Measurements from ENCODE around the gene TUBB8B.
"Not testable (repeated sequence)": the region's sequence is repeated elsewhere in the genome, so short reads cannot be mapped to it uniquely, and the experiment has no call there.

The TUBB8B gene

DNA sequence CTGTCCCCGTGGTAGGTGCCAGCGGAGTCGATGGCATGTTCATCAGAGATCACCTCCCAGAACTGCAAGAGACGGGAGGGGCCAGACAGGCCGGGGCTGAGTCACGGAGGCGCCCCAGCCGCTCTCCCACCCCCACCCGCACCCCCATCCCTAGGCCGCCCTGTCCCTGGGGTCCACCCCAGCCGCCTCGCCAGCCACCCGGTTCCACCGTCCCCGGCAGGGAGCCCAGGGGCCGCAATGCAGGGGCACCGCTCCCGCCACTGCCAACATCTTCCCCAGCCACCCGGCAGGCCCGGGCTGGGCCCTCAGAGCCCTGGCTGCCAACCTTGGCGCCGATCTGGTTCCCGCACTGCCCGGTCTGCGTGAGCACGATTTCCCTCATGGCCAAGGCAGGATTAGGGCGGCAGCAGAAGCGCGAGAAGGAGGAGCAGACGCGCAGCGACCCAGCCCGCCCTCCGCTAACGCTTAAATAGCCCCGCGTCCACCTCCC is at the start of gene TUBB8B:
TSS of gene TUBB8B (minus strand) at position 440 of the 490 bp plus-strand sequence. CDS start at position 382, 58 bp downstream.
- DNase-seq = not testable (repeated sequence)

DNA sequence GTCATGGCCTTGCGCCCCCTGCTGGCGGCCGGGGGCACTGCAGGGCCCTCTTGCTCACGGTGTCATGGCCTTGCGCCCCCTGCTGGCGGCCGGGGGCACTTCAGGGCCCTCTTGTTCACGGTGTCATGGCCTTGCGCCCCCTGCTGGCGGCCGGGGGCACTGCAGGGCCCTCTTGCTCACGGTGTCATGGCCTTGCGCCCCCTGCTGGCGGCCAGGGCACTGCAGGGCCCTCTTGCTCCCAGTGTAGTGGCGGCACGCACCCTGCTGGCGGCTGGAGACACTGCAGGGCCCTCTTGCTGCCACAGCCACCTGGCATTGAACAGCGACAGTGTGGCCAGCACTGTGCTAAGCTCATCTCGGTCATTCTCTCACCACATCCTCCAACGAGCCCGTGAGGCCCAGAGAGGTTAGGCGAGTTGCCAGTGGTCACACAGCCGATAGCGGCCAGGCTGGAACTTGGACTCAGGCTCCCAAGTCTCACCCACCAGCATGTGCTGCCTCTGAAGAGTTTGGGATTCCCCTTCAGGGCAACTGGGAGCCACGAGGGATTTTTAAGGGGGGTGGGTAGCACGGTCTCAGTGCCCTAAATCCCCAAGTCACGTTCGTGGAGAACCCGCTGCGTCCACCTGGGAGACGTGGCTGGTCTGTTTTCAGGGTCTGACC is 48.0 kb upstream of the TUBB8B start:
- DNase-seq = peak in 1 of 4 experiments; percentile 10

DNA sequence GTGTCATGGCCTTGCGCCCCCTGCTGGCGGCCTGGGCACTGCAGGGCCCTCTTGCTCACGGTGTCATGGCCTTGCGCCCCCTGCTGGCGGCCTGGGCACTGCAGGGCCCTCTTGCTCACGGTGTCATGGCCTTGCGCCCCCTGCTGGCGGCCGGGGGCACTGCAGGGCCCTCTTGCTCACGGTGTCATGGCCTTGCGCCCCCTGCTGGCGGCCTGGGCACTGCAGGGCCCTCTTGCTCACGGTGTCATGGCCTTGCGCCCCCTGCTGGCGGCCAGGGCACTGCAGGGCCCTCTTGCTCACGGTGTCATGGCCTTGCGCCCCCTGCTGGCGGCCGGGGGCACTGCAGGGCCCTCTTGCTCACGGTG is 47.3 kb upstream of the TUBB8B start:
- not testable (repeated sequence) for DNase-seq

DNA sequence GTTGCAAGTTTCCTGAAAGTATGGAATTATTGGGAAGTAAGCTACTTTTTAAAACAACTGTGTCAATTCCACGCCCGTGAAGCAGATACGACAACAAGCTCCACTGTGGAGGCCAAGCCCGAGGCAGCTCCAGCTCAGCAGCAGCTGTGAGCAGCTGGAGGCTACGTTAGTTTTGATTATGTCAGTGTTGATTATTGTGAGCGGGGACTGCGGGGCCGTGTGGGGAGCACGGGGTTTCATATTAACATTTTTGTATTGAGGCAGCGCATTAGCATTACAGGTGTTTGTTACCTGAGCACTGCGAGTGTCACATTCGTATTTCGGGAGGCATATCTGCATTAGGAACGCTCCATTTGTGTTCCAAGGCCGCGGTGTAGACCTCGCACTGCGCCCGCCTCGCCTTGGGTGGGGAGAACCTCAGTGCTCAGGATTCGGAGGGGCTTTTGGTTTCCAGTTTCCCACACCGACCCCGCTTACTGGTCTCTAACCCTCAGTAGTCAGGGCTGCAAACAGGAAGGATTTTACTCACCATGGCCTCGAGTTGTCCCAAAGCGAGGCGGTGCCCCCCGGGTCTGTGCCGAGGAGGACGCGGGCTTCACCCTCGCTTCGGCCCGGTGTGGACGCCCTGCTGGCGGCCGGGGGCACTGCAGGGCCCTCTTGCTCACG is 46.8 kb upstream of the TUBB8B start:
- DNase-seq = peak in 1 of 4 experiments; percentile 0

DNA sequence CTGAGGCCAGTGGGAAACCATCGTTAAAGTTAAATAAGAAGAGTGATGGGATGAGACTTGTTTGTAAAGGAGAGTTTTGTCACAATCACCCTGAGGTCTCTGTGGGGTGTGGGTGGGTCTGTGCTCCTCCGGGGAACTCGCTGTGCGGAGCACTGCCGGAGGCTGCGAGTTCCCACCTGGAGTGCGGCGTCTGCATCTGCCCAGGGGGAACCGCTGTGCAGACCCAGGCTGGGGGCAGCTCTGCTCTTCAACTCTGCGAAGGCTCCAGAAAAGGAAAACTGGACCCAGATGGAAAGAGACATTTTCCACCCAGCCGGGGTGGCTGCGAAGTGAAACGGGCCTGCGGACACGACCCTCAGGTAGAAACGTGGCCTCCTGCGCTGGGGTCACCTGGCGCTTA is 46.2 kb upstream of the TUBB8B start:
- not testable (repeated sequence) for DNase-seq

DNA sequence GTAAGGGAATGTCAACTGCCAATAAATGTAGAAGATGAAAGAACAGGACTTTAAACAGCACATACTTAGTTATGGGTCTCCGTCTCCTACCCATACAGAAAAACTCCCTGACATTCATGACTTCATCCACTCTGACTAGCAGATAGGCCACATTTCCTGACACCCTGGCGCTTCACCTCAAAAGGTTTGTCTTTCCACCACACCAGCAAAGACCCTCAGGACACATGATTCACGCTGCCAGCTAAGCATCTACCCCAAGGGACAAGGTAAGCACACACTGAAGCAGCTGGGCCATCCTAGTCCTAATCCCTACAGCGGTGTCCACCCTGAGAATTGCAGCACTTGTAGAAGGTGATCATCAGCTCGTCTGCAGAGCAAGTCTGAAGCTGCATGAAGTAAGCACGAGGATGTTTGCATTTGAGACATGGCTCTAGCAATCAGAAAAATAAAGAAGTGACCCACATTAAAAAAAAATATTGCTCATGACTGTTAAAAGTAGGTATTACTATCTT is 44.5 kb upstream of the TUBB8B start:
- not testable (repeated sequence) for DNase-seq

DNA sequence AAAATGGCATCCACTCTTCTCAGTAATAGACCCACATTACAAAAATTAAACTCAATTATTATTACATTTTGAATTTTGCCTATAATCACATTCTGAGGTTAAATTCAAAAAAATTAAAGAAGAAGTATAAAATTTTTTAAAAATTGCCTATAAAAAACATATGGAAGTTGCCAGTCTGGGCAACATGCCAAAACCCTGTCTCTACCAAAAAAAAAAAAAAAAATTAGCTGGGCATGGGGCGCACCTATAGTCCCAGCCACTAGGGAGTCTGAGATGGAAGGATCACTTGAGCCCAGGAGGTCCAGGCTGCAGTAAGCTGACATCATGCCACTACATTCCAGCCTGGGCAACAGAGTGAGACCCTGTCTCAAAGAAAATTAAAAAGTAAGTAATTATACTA is 42.1 kb upstream of the TUBB8B start:
- not testable (repeated sequence) for DNase-seq

DNA sequence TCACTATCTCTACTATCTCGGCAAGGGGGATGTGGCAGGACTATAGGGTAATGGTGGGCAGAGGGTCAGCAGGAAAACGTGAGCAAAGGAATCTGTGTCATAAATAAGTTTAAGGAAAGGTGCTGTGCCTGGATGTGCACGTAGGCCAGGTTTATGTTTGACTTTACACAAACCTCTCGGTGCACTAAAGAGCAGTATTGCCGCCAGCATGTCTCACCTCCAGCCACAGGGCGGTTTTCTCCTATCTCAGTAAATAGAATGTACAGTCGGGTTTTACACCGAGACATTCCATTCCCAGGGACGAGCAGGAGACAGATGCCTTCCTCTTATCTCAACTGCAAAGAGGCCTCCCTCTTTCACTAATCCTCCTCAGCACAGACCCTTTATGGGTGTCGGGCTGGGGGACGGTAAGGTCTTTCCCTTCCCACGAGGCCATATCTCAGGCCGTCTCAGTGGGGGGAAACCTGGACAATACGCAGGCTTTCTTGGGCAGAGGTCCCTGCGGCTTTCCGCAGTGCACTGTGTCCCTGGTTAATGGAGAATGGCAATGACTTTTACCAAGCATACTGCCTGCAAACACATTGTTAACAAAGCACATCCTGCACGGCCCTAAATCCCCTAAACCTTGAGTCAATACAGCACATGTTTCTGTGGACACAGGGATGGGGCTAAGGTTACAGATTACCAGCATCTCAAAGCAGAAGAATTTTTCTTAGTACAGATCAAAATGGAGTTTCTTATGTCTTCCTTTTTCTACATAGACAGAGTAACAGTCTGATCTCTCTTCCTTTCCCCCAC is 41.2 kb upstream of the TUBB8B start:
- not testable (repeated sequence) for DNase-seq

DNA sequence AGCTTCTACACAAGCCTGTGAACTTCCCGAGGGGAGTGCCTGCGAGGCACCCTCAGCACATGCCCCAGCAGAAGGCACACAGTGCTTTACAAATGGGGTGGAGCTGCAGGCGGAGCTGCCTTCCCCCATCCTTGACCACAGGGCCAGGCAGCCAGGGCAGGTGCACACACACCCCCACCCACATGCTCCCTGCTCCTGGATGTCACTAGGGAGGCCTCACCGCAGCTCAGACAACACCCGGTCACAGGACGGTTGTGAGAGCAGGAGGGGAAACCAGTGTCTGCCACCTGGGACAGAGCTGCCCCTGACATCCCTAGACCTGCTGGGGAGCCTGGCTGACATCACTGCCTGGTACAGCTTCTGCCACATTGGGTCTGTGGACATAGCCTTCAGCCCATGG is 39.7 kb upstream of the TUBB8B start:
- DNase-seq = not testable (repeated sequence)

DNA sequence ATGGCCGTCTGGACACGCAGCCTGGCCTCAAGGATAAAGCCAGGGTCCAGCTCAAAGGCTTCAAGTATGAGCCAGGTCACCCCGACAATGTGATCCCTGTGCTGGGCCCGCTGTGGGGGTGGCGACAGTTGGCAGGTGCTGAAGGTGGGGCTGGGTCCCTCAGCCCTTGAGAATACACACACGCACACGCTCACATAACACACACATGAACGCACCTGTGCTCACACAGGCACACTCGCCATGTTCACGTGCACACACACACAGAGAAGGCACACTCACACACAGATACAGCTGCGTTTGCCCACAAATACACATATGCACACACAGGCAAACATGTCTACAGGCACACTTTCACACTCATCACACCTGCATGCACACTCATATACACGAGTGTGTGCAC is 35.4 kb upstream of the TUBB8B start:
- DNase-seq = not testable (repeated sequence)

DNA sequence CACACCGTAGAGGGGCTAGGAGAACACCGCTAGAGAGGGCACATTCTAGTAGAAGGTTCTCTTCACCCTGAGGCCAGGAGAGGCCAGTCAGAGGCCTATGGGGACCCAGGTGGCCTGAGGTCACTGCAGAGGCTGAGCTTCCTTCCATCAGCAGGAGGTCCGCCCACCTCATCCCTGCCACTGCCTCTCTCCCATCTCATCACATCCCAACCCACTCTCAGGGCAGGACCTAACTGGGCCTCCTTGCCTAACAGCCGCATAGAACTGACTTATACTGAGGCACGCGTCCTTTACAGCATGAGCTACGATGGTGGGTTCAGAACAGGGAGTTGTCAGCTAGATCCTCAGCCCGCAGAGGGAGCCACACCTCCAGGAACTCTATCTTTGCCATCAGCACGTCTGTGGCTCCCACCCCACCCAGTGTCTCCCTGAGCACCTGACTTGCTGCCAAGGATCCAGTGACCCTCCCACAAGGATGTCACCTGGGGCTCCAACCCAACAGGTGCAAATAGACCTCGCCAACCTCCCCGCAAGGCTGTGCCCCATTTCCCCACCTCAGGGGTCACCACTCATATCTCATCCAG is 33.3 kb upstream of the TUBB8B start:
- not testable (repeated sequence) for DNase-seq

DNA sequence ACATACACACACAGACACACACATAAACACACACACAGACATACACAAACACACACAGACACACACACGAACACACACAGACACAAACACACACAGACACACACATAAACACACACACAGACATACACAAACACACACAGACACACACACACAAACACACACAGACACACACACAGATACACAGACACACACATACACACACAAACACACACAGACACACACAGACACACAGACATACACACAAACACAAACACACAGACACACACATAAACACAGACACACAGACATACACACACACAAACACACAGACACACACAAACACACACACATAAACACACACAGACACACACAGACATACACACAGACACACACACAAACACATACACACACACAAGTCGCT is 31.5 kb upstream of the TUBB8B start:
- not testable (repeated sequence) for DNase-seq

DNA sequence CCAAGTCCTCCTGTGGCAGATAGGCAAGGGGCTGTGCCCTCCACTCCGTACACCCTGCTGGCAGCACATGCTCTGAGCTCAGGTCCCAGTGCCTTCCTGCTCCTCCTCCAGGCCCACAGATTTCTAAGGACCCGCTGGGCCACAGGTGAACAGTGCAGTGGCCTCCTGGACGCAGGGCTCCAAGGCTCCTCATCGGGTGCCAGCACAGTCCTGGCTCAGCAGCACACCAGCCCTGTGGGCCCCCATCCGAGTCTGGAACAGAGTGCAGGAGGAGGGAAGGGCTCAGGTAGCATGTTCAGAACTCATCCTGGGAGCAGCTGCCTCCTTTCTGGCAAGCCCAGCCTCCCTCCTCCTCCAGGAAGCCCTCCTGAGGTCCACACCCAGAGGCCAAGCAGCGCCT is 30.8 kb upstream of the TUBB8B start:
- DNase-seq = not testable (repeated sequence)

DNA sequence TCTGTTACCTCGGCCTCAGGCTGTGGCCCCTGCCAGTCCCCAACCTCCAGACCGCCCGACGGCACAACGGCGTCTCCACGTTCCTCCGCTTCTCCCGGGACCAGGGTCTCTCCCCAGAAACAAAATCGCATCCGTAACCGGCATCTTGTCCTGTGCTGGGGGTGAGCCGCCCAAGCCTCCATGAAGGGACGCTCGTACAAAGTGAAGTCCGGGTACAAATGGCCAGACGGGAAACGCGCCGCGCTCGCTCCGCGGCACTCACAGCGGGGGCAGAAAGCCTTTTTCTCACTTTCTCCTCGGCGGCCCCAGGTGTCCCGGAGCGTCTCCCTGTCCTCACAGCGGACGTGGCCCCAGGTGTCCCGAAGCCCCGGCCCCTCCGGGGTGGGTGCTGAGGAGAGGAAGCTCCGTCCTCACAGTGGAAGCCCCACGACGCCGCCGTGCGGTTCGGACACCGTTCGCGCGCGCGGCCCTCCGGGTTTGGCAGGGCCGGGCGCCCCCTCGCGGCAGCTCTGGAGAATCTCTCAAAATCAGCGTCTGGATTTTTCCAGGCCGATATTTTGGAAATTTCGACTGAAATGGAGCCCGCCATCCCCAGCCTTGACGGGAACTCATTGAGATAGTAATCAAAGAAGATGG is 26.2 kb upstream of the TUBB8B start:
- DNase-seq = not testable (repeated sequence)

DNA sequence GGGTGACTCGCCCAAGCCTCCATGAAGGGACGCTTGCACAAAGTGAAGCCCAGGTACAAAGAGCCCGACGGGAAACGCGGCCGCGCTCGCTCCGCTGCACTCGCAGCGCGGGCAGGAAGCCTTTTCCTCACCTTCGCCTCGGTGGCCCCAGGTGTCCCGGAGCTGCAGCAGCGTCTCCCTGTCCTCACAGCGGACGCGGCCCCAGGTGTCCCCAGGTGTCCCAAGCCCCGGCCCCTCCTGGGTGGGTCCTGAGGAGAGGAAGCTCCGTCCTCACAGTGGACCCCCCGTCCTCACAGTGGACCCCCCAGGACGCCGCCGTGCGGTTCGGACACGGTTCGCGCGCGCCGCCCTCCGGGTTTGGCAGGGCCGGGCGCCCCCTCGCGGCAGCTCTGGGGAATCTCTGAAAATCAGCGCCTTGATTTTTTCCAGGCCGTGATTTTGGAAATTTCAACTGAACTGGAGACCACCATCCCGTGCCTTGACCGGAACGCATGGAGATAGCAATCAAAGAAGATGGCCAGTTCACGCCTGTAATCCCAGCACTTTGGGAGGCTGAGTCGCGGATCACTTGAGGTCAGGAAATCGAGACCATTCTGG is 23.9 kb upstream of the TUBB8B start:
- peak in 1 of 4 experiments; percentile 0 for DNase-seq

DNA sequence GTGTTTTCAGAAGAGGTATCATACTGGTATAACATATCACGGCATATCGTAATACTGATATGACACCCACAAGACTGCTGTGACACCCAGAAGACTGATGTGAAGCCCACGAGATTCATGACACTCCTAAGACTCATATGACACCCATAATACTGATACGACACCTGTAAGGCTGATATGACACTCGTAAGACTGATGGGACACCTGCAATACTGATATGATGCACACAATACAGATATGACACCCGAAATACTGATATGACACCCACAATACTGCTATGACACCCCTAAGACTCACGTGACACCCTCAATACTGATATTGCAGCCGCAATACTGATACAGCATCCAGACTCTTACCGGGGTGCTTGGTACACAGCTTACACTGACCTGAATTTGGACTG is 18.3 kb upstream of the TUBB8B start:
- not testable (repeated sequence) for DNase-seq

DNA sequence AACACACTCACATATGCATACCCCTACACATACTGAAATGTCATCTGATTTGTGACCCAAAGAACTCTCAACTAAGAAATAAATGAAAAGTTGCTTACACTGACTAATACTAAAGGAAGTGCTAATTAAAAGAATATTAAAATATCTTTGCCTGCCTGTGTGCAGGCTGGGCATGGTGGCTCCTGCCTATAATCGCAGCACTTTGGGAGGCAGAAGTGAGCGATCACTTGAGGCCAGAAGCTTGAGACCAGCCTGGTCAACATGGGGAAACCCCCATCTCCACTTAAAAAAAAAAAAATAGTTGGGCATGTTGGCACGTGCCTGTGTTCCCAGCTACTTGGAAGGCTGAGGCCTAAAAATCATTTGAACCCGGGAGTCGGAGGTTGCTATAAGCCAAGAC is 14.9 kb upstream of the TUBB8B start:
- DNase-seq = not testable (repeated sequence)

DNA sequence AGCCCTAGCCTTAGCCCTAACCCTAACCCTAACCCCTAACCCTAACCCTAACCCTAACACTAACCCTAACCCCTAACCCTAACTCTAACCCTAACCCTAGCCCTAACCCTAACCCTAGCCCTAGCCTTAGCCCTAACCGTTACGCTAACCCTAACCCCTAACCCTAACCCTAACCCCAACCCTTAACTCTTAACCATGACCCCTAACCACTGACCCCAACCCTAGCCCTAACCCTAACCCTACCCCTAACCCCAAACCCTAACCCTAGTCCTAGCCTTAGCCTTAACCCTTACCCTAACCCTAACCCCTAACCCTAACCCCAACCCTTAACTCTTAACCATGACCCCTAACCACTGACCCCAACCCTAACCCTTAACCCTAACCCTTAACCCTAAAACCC is 14.2 kb upstream of the TUBB8B start:
- not testable (repeated sequence) for DNase-seq

DNA sequence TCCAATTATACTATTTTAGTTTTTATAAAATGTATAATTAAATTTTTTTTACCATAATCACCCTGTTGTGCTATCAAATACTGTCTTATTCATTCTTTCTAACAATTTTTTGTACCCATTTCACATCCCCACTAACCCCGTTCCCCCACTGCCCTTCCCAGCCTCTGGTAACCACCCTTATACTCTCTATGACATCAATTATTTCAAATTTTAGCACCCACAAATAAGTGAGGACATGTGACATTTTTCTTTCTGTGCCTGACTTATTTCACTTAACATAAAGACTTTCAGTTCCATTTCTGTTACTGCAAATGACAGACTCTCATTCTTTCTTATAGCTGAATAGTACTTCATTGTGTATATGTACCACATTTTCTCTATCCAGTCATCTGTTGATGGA is 5.0 kb upstream of the TUBB8B start:
- not testable (repeated sequence) for DNase-seq

DNA sequence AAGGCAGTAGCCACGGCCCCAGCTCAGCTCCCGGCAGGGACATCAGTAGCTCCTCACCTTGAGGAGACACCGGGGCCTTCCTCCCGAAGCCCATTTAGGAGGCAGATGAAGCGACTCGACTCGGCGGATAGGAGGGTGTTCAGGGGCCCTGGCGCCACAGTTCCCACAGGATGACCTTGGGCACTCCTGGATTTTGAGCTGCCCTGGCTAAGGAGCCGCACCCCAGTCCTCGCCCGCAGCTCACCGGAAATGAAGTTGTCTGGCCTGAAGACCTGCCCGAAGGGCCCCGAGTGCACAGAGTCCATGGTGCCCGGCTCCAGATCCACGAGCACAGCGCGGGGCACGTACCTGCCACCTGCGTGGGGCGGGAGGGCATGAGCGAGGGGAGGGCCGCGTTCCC is 719 bp downstream of the TUBB8B start:
- not testable (repeated sequence) for DNase-seq

DNA sequence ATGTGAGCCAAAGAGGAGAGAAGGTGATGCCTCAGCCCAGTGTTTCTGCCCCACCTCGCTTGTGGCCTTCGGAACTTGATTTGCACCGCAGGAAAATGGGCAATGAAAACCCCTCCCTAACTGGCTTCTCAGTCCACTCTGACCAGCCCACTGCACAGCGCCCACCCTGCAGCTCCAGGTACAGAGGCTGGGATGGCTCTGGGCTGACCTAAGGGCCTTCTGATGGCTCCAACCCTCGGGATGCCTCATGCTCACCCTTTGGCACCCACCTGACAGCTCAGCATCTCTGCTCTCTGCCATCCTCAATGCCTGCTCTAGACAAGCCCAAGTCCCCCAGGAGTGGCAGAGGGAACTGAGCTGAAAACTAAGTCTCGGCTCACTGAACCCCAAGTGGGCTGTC is 36.2 kb downstream of the TUBB8B start:
- not testable (repeated sequence) for DNase-seq

DNA sequence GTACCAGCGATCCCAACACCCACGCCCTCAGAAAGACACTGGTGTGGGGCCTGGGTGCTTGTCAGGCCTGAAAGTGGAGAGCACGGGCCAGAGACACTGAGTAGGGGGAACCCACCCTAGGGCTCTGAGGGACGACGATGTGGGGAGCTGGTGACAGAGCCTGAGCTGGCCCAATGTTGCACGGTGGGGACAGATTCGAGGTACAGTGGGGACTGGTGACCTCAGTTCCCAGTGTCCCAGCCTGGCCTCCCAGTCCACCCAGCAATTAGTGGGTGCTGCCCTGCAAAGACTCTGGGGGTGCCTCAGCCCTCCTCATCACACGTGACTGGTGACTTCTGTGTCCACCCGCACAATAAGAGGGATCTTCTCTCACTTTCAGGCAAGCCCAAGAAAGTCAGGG is 36.6 kb downstream of the TUBB8B start:
- DNase-seq = not testable (repeated sequence)
